H1 (cell line): ENCODE measurements around the gene C19orf67. TPM values are rescaled to one million over a fixed set of nuclear protein-coding genes. Genes with fewer than 3 reads are reported as not detected.

Source experiments
- CBX8 ChIP-seq: fragments of 300-800, 300-1000 bp; sonication (generic); IDR thresholded peaks from 2 replicates; pipeline ENCODE4 v1.7.1; 2016; ENCODE audit warnings: low read depth, low read length, borderline replicate concordance
- CREB1 ChIP-seq: IDR thresholded peaks from 2 replicates; pipeline ENCODE4 v1.6.1; 2012; ENCODE audit warnings: inconsistent platforms
- HDAC2 ChIP-seq, 2 experiments: fragments of 300-600 bp in 1 of 2; sonication (generic) in 1 of 2; IDR thresholded peaks; 2 replicates each; pipeline ENCODE4 v1.6.1; 2011 to 2012; ENCODE audit warnings: low read depth in 2 of 2, low read length in 2 of 2, mild to moderate bottlenecking in 2 of 2, moderate library complexity in 2 of 2, borderline replicate concordance in 1 of 2, inconsistent platforms in 1 of 2
- KDM5A ChIP-seq: fragments of 200-600 bp; IDR thresholded peaks from 2 replicates; pipeline ENCODE4 v1.7.1; 2012; ENCODE audit warnings: mild to moderate bottlenecking, low read length, inconsistent platforms, mixed read lengths
- SP1 ChIP-seq: IDR thresholded peaks from 2 replicates; pipeline ENCODE4 v1.6.1; 2011; ENCODE audit warnings: low read depth, low read length
- SRF ChIP-seq: IDR thresholded peaks from 2 replicates; pipeline ENCODE4 v1.6.1; 2011; ENCODE audit warnings: mild to moderate bottlenecking, low read depth, low read length, moderate library complexity
- TBP ChIP-seq: IDR thresholded peaks from 2 replicates; pipeline ENCODE4 v1.6.1; 2011; ENCODE audit warnings: low read depth, low read length, improper control_type of control experiment
- ZNF274 ChIP-seq: IDR thresholded peaks from 2 replicates; pipeline ENCODE4 v1.7.0; 2012; ENCODE audit warnings: low read length, borderline replicate concordance; ENCODE audit errors: extremely low read depth
- polyA plus RNA-seq, 7 experiments: library from polyadenylated mRNA; depleted of rRNA in 3 of 7; stranded (reverse) in 5 of 7; unstranded in 2 of 7; fragments of >200 nt in 5 of 7; fragments of 200-250 nt in 2 of 7; gene quantifications; 1 replicate in 5 of 7; 2 replicates in 1 of 7; 4 replicates in 1 of 7; pipeline versions ENCODE4 v1.2.1 to v1.2.3, GENCODE V29; 2011 to 2013; ENCODE audit warnings: missing spikeins in 2 of 7, mixed read lengths in 2 of 7
- total RNA-seq: library from RNA; stranded (reverse); fragmentation: NEBNext Ultra II Directional; extraction: Animal tissue kit (Norgen Biotek cat#: 25700); gene quantifications from 2 replicates; pipeline ENCODE4 v1.2.1, GENCODE V29; 2021
- TF ChIP-seq, protein P1 (sequence below): IDR thresholded peaks from 2 replicates; pipeline ENCODE4 v1.6.1; 2011; ENCODE audit warnings: low read length, improper control_type of control experiment

C19orf67 gene
- total and polyA plus RNA-seq, 2 of the 8 experiments (the other 6 are each of a cell fraction or from before 2014, with no cell fraction given): 0.12 TPM; not detected in 1

DNA sequence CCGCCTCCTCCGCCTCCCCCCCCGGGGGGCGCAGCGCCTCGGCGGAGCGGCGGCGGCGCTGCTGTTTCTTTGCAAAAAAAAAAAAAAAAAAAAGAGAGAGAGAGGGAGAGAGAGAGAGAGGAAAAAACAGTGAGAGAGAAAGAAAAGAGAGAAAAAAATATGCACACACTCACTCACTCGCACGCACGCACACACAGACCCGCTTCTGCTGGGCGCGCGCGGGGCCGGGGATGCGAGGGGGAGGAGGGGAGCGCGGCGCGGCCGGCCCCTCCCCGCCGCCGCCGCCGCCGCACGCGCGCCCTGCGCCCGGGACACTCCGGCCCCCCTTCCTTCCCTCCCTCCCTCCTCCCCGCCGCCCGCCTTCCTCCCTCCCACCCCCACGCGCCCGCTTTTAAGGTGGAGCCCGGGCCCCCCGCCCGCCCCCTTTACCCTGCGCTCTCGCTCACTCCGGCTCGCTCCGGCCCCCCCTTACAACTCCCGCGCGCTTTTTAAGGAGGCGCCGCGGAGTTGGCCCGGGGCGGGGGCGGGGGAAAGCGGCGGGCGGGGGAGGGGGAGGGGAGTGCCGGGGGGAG, 5.0 kb upstream of the C19orf67 start, which contains the start of gene SAMD1 (continued):
- TF ChIP-seq CBX8 (no peak), SP1 (no peak), KDM5A (no peak), HDAC2 (IDR thresholded peaks at IDR 0.05; ENCODE audit: borderline replicate concordance in 1 of 2, low read depth in 2 of 2, low read length in 2 of 2) (no peak), TBP (no peak), ZNF274 (no peak), SRF (no peak), CREB1 (no peak)
- TF ChIP-seq, protein P1, sequence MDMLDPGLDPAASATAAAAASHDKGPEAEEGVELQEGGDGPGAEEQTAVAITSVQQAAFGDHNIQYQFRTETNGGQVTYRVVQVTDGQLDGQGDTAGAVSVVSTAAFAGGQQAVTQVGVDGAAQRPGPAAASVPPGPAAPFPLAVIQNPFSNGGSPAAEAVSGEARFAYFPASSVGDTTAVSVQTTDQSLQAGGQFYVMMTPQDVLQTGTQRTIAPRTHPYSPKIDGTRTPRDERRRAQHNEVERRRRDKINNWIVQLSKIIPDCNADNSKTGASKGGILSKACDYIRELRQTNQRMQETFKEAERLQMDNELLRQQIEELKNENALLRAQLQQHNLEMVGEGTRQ: no peak
